Fibroblast of gingiva (primary cell): ENCODE results near the gene FHAD1.
A peak's percentile ranks its signal among the peaks of the same experiment; 100 is the strongest.
"Not testable (repeated sequence)": the region's sequence is repeated elsewhere in the genome, so short reads cannot be mapped to it uniquely, and the experiment has no call there.

ENCODE experiments used
- DNase-seq: peaks from one replicate; pipeline ENCODE4 v3.0.0-alpha.2; 2011; ENCODE audit warnings: low read depth

FHAD1 gene

GRCh38 chr1:15370781-15371520, 123.9 kb downstream of the FHAD1 start:
- DNase-seq = no peak

GRCh38 chr1:15371610-15372545, 124.9 kb downstream of the FHAD1 start:
- no peak for DNase-seq

GRCh38 chr1:15378729-15379128, 131.7 kb downstream of the FHAD1 start:
- DNase-seq = no peak

GRCh38 chr1:15379151-15379550, 132.1 kb downstream of the FHAD1 start:
- DNase-seq = not testable (repeated sequence)

GRCh38 chr1:15380601-15381508, 133.8 kb downstream of the FHAD1 start:
- no peak for DNase-seq

GRCh38 chr1:15381805-15382204, 134.8 kb downstream of the FHAD1 start:
- DNase-seq = no peak

GRCh38 chr1:15382601-15383518, 135.8 kb downstream of the FHAD1 start:
- DNase-seq = no peak

GRCh38 chr1:15383810-15384209, 136.8 kb downstream of the FHAD1 start:
- DNase-seq = no peak

- DNase-seq = peak; percentile 26
Measured at GRCh38 chr1:15384301-15384901, 137.4 kb downstream of the FHAD1 start.

- DNase-seq = no peak
Measured at GRCh38 chr1:15385420-15385819, 138.4 kb downstream of the FHAD1 start.

- no peak for DNase-seq
Measured at GRCh38 chr1:15386164-15386749, 139.2 kb downstream of the FHAD1 start.

GRCh38 chr1:15388201-15388880, 141.3 kb downstream of the FHAD1 start:
- no peak for DNase-seq

GRCh38 chr1:15389828-15390227, 142.8 kb downstream of the FHAD1 start:
- not testable (repeated sequence) for DNase-seq

- no peak for DNase-seq
Measured at GRCh38 chr1:15390667-15391066, 143.6 kb downstream of the FHAD1 start.

- DNase-seq = no peak
Measured at GRCh38 chr1:15391366-15391765, 144.3 kb downstream of the FHAD1 start.

- no peak for DNase-seq
Measured at GRCh38 chr1:15393475-15394257, 146.6 kb downstream of the FHAD1 start.

GRCh38 chr1:15394258-15394690, 147.3 kb downstream of the FHAD1 start:
- no peak for DNase-seq

GRCh38 chr1:15397236-15397635, 150.2 kb downstream of the FHAD1 start:
- DNase-seq = no peak

- no peak for DNase-seq
Measured at GRCh38 chr1:15399710-15400109, 152.7 kb downstream of the FHAD1 start.
